Subcutaneous abdominal adipose tissue (tissue), 5 donors: ENCODE results near the gene PPFIA2.
"Not testable (repeated sequence)": the region's sequence is repeated elsewhere in the genome, so short reads cannot be mapped to it uniquely, and the experiment has no call there.

Experiments used
- H3K27ac ChIP-seq: one replicate; pipeline ENCODE4 v1.7.0; 2013; ENCODE audit warnings: low read depth, mild to moderate bottlenecking, inconsistent platforms, low read length, moderate library complexity
- H3K27me3 ChIP-seq, 5 donors: one replicate each; pipeline ENCODE4 v1.7.0; 2013; ENCODE audit warnings: low read length in 5 of 5, inconsistent platforms in 1 of 5; ENCODE audit not compliant: control insufficient read depth in 5 of 5, insufficient read depth in 4 of 5
- H3K36me3 ChIP-seq, 5 donors: one replicate each; pipeline ENCODE4 v1.7.0; 2013; ENCODE audit warnings: low read length in 5 of 5; ENCODE audit not compliant: control insufficient read depth in 5 of 5, insufficient read depth in 5 of 5
- H3K4me1 ChIP-seq, 5 donors: one replicate each; pipeline ENCODE4 v1.7.0; 2013; ENCODE audit warnings: low read length in 5 of 5, mild to moderate bottlenecking in 3 of 5, moderate library complexity in 1 of 5; ENCODE audit not compliant: control insufficient read depth in 5 of 5, insufficient read depth in 5 of 5
- H3K4me3 ChIP-seq, 5 donors: one replicate each; pipeline ENCODE4 v1.7.0; 2013; ENCODE audit warnings: low read length in 5 of 5, low read depth in 1 of 5
- H3K9ac ChIP-seq, 5 donors: one replicate each; pipeline ENCODE4 v1.7.0; 2013; ENCODE audit warnings: low read length in 5 of 5, mild to moderate bottlenecking in 4 of 5, moderate library complexity in 3 of 5
- H3K9me3 ChIP-seq, 5 donors: one replicate each; pipeline ENCODE4 v1.7.0; 2013; ENCODE audit warnings: low read length in 5 of 5; ENCODE audit not compliant: control insufficient read depth in 5 of 5
- donor health status: healthy.
- donor health status: healthy.
- donor health status: healthy.
- donor health status: healthy.
- donor health status: healthy.

The PPFIA2 gene

GRCh38 chr12:81679614-81680013 is 79.5 kb downstream of the PPFIA2 start:
- Histone ChIP-seq H3K4me1 (no peaks in the 10 kb centered on the region), H3K4me3 (no peak overlapping the region), H3K36me3 (no peaks in the 10 kb centered on the region), H3K9me3 (no peaks in the 10 kb centered on the region), H3K27ac (no peak overlapping the region), H3K27me3 (no peaks in the 10 kb centered on the region), H3K9ac (no peak overlapping the region)

GRCh38 chr12:81670759-81671158 is 88.4 kb downstream of the PPFIA2 start:
- Histone ChIP-seq H3K27me3 (no peaks in the 10 kb centered on the region), H3K4me3 (no peak overlapping the region), H3K36me3 (no peaks in the 10 kb centered on the region), H3K27ac (no peak overlapping the region), H3K4me1 (no peaks in the 10 kb centered on the region), H3K9me3 (no peaks in the 10 kb centered on the region), H3K9ac (no peak overlapping the region)

- Histone ChIP-seq H3K27me3 (no peaks in the 10 kb centered on the region), H3K36me3 (no peaks in the 10 kb centered on the region), H3K4me3 (no peak overlapping the region), H3K9me3 (no peaks in the 10 kb centered on the region), H3K4me1 (no peaks in the 10 kb centered on the region), H3K9ac (no peak overlapping the region), H3K27ac (no peak overlapping the region)
Measured at GRCh38 chr12:81668475-81668874, 90.7 kb downstream of the PPFIA2 start.

GRCh38 chr12:81659310-81659709 is 99.8 kb downstream of the PPFIA2 start:
- H3K36me3 ChIP-seq, H3K9ac ChIP-seq, H3K9me3 ChIP-seq, H3K4me1 ChIP-seq, H3K4me3 ChIP-seq, H3K27me3 ChIP-seq, H3K27ac ChIP-seq: not testable (repeated sequence)

- no peaks in the 10 kb centered on the region for H3K4me1 ChIP-seq
- no peak overlapping the region for H3K9ac ChIP-seq
- no peak overlapping the region for H3K4me3 ChIP-seq
- H3K36me3 ChIP-seq, result no peaks in the 10 kb centered on the region
- H3K9me3 ChIP-seq, result no peaks in the 10 kb centered on the region
- no peaks in the 10 kb centered on the region for H3K27me3 ChIP-seq
- no peak overlapping the region for H3K27ac ChIP-seq
Measured at GRCh38 chr12:81644503-81644902, 114.6 kb downstream of the PPFIA2 start.

GRCh38 chr12:81639196-81639595 is 120.0 kb downstream of the PPFIA2 start:
- Histone ChIP-seq H3K36me3 (no peaks in the 10 kb centered on the region), H3K9ac (no peak overlapping the region), H3K4me1 (no peaks in the 10 kb centered on the region), H3K9me3 (no peaks in the 10 kb centered on the region), H3K27ac (no peak overlapping the region), H3K27me3 (no peaks in the 10 kb centered on the region), H3K4me3 (no peak overlapping the region)

GRCh38 chr12:81633127-81633526 is 126.0 kb downstream of the PPFIA2 start:
- no peaks in the 10 kb centered on the region for H3K4me1 ChIP-seq
- no peaks in the 10 kb centered on the region for H3K9me3 ChIP-seq
- H3K9ac ChIP-seq, result no peak overlapping the region
- H3K27me3 ChIP-seq, result no peaks in the 10 kb centered on the region
- no peak overlapping the region for H3K27ac ChIP-seq
- no peak overlapping the region for H3K4me3 ChIP-seq
- no peaks in the 10 kb centered on the region for H3K36me3 ChIP-seq

GRCh38 chr12:81627336-81628189 is 131.6 kb downstream of the PPFIA2 start:
- H3K4me3 ChIP-seq, result peak overlapping the region in 2 of 5 donors; percentile 29 to 34
- no peaks in the 10 kb centered on the region for H3K9me3 ChIP-seq
- H3K27me3 ChIP-seq, result no peaks in the 10 kb centered on the region
- no peaks in the 10 kb centered on the region for H3K36me3 ChIP-seq
- H3K9ac ChIP-seq, result no peak overlapping the region
- H3K4me1 ChIP-seq, result no peaks in the 10 kb centered on the region
- no peak overlapping the region for H3K27ac ChIP-seq

- no peaks in the 10 kb centered on the region for H3K4me1 ChIP-seq
- H3K4me3 ChIP-seq, result no peak overlapping the region
- H3K9me3 ChIP-seq, result no peaks in the 10 kb centered on the region
- no peak overlapping the region for H3K9ac ChIP-seq
- H3K27ac ChIP-seq, result no peak overlapping the region
- no peaks in the 10 kb centered on the region for H3K27me3 ChIP-seq
- H3K36me3 ChIP-seq, result no peaks in the 10 kb centered on the region
Measured at GRCh38 chr12:81626406-81626805, 132.7 kb downstream of the PPFIA2 start.

- H3K4me1 ChIP-seq, result no peaks in the 10 kb centered on the region
- no peaks in the 10 kb centered on the region for H3K9me3 ChIP-seq
- H3K27me3 ChIP-seq, result no peaks in the 10 kb centered on the region
- no peak overlapping the region for H3K9ac ChIP-seq
- no peak overlapping the region for H3K27ac ChIP-seq
- H3K36me3 ChIP-seq, result no peaks in the 10 kb centered on the region
- H3K4me3 ChIP-seq, result no peak overlapping the region
Measured at GRCh38 chr12:81617915-81618314, 141.2 kb downstream of the PPFIA2 start.
